A549 (cell line): ENCODE data around the gene CYGB. TPM values are rescaled to one million over a fixed set of nuclear protein-coding genes. Genes with fewer than 3 reads are reported as not detected.

Source experiments
- ATAC-seq, 2 experiments: fragments of 200-7000 bp in 1 of 2; fragments of >200 bp in 1 of 2; cut with Nextera tagmentation in 1 of 2; cut with Tn5 transposase in 1 of 2; 3 replicates each; pipeline versions ENCODE4 v1.8.0 to v1.9.1; 2018 to 2020; ENCODE audit warnings: mild to moderate bottlenecking in 1 of 2, moderate library complexity in 1 of 2
- CTCF ChIA-PET: fragments of 300-600 bp; sonication (Branson Sonifier 250); formaldehyde crosslinking; extraction: SDS; loops from one replicate; lab custom pipeline; 2021; ENCODE audit warnings: antibody characterized with exemption, inconsistent platforms; lab: Yijun Ruan, JAX
- POLR2A ChIA-PET: fragments of 350-600 bp; formaldehyde crosslinking; extraction: SDS; loops from one replicate; lab custom pipeline; 2021; ENCODE audit warnings: antibody characterized with exemption, inconsistent platforms; lab: Yijun Ruan, JAX
- DNase-seq, 2 experiments: peaks; one replicate each; pipeline versions ENCODE4 v3.0.0 to v3.0.0-alpha.2; 2011 to 2016; ENCODE audit warnings: low read depth in 1 of 2, low spot score in 1 of 2
- FAIRE-seq: peaks from 2 replicates; lab custom pipeline; 2011; peaks lifted over from hg19 to GRCh38; lab: Jason Lieb, UNC
- H3K27ac ChIP-seq, 2 experiments: fragments of >200 bp; sonication (Bioruptor Twin); formaldehyde crosslinking; 3 replicates each; pipeline ENCODE4 v1.5.1; 2016 to 2017
- H3K4me1 ChIP-seq: fragments of >200 bp; sonication (Bioruptor Twin); formaldehyde crosslinking; 3 replicates; pipeline ENCODE4 v1.6.1; 2016
- H3K4me2 ChIP-seq: fragments of >200 bp; sonication (Bioruptor Twin); formaldehyde crosslinking; 3 replicates; pipeline ENCODE4 v1.6.1; 2016
- H3K4me3 ChIP-seq: fragments of >200 bp; sonication (Bioruptor Twin); formaldehyde crosslinking; 3 replicates; pipeline ENCODE4 v1.5.1; 2016
- H3K9me3 ChIP-seq: fragments of >200 bp; sonication (Bioruptor Twin); formaldehyde crosslinking; 3 replicates; pipeline ENCODE4 v1.6.1; 2016
- BCL3 ChIP-seq: fragments of >200 bp; sonication (Bioruptor Twin); formaldehyde crosslinking; IDR thresholded peaks from 3 replicates; pipeline ENCODE4 v1.6.1; 2016
- FOSL2 ChIP-seq, 2 experiments: fragments of 450-650 bp in 1 of 2; fragments of >200 bp in 1 of 2; sonication (Bioruptor Twin) in 1 of 2; formaldehyde crosslinking; IDR thresholded peaks; 2 replicates each; pipeline versions ENCODE4 v1.5.0 to v1.6.1; 2016 to 2020; ENCODE audit warnings: mild to moderate bottlenecking in 1 of 2, moderate library complexity in 1 of 2
- GATA3 ChIP-seq: IDR thresholded peaks from 2 replicates; pipeline ENCODE4 v1.6.1; 2012; ENCODE audit warnings: borderline replicate concordance
- JUN ChIP-seq, 2 experiments: fragments of >200 bp; sonication (Bioruptor Twin); formaldehyde crosslinking; IDR thresholded peaks; 2 replicates in 1 of 2; 3 replicates in 1 of 2; pipeline ENCODE4 v1.6.1; 2016 to 2017
- JUNB ChIP-seq: fragments of >200 bp; sonication (Bioruptor Twin); formaldehyde crosslinking; IDR thresholded peaks from 2 replicates; pipeline ENCODE4 v1.6.1; 2016
- KDM1A ChIP-seq: fragments of 200-600 bp; sonication (generic); IDR thresholded peaks from 2 replicates; pipeline ENCODE4 v1.6.1; 2016; ENCODE audit warnings: low read depth, mild to moderate bottlenecking
- KDM5A ChIP-seq: fragments of 200-600 bp; sonication (generic); IDR thresholded peaks from 2 replicates; pipeline ENCODE4 v1.6.1; 2016; ENCODE audit warnings: antibody characterized with exemption, mild to moderate bottlenecking
- MYC ChIP-seq: IDR thresholded peaks from 2 replicates; pipeline ENCODE4 v1.6.1; 2012; ENCODE audit warnings: mild to moderate bottlenecking, inconsistent platforms, low read length, improper control_type of control experiment, borderline replicate concordance
- POLR2A ChIP-seq: IDR thresholded peaks from 2 replicates; pipeline ENCODE4 v1.6.1; 2012; ENCODE audit warnings: mild to moderate bottlenecking, low read length
- RAD21 ChIP-seq, 2 experiments: fragments of >200 bp in 1 of 2; sonication (Bioruptor Twin) in 1 of 2; formaldehyde crosslinking in 1 of 2; IDR thresholded peaks in 1 of 2; conservative IDR thresholded peaks in 1 of 2; 2 replicates in 1 of 2; 3 replicates in 1 of 2; pipeline ENCODE4 v1.6.1; 2012 to 2018; ENCODE audit warnings: inconsistent platforms in 1 of 2
- RCOR1 ChIP-seq: fragments of 150-350 bp; IDR thresholded peaks from 2 replicates; pipeline ENCODE4 v1.6.1; 2014; ENCODE audit warnings: antibody characterized with exemption, low read length, low read depth
- RFX5 ChIP-seq: fragments of 450-650 bp; IDR thresholded peaks from 2 replicates; pipeline ENCODE4 v1.7.1; 2014; ENCODE audit warnings: antibody characterized with exemption, mild to moderate bottlenecking, moderate library complexity
- TP53 ChIP-seq: fragments of 250-450 bp; sonication (Bioruptor Pico); IDR thresholded peaks from 2 replicates; pipeline ENCODE4 v1.5.0; 2021; ENCODE audit warnings: mild to moderate bottlenecking, moderate library complexity
- ZC3H11A ChIP-seq: fragments of 450-650 bp; IDR thresholded peaks from 2 replicates; pipeline ENCODE4 v1.6.1; 2014; ENCODE audit warnings: antibody characterized with exemption, mild to moderate bottlenecking
- ZNF302 ChIP-seq: fragments of 250-450 bp; sonication (Bioruptor Pico); IDR thresholded peaks from 2 replicates; pipeline ENCODE4 v1.9.0; 2021; ENCODE audit warnings: inconsistent platforms, mild to moderate bottlenecking, moderate library complexity
- WGBS: methylation state at CpG from one replicate; pipeline ENCODE4 v1.1.6; 2017; ENCODE audit errors: missing lambda C conversion rate; 5-methylcytosine and 5-hydroxymethylcytosine counted together
- polyA plus RNA-seq, 4 experiments: library from polyadenylated mRNA; depleted of rRNA in 3 of 4; stranded (reverse); fragments of >200 nt; fragmentation: RNase III in 1 of 4; extraction: RNeasy Plus Mini Kit Qiagen cat#74134 plus additional on column Dnase treatment in 1 of 4; gene quantifications; 2 replicates in 3 of 4; 3 replicates in 1 of 4; pipeline ENCODE4 v1.2.3, GENCODE V29; 2011 to 2017
- TF ChIP-seq, protein P1 (sequence below): IDR thresholded peaks from 2 replicates; pipeline ENCODE4 v1.6.1; 2012; ENCODE audit warnings: low read depth, borderline replicate concordance
- TF ChIP-seq, protein P2 (sequence below): IDR thresholded peaks from 2 replicates; pipeline ENCODE4 v1.6.1; 2012
- TF ChIP-seq, protein P3 (sequence below): fragments of 450-650 bp; IDR thresholded peaks from 2 replicates; pipeline ENCODE4 v1.6.1; 2014; ENCODE audit warnings: antibody characterized with exemption

The CYGB gene
- polyA plus RNA-seq, 2 of the 4 experiments (the other 2 are of a cell fraction), result 1.1 TPM

DNA sequence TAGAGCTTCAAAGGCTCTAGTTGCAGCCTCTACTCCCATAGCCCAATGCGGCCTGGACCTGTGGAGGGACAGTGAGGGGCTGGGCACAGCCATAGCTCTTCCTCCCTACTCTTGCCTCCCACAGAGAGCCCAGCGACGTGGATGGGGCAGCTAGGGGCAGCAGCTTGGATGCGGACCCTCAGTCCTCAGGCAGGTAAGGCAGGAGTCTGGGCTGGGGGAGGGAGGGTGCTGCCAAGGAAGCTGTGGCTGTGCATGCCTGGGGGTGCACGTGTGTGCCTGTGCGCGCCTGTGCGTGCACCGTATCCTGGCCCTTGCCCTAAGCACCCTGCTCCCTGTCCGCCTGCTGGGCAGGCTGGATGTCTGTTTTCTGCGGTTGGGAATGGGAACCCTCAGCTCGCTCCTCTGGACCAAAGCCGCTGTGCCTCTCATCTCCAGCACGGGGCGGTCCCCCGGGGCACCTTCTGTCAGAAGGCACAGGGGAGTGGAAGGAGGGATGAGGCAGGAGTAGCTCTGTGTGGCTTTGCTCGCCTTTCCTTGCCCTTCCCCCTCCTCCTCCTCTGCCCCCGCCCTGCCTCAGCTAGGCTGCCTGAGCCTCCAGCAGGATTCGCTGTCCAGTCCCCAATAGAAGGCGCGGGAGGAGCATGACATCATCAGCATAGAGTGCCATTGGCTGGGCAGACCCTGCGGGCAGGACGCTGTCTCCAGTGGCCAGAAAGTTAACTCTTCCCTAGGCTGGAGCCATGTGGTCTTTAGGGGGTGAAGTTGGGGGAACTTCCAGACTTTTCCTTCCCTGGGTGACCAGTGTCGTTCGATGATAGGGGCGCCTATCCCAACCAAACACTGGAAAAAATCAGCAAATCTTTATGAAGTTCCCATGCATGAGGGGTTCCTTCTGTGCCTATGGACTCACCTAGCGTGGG, 3.1 kb upstream of the CYGB start:
- ATAC-seq, result peak; percentile 93 to 99
- peak overlapping the region; percentile 84 for H3K4me2 ChIP-seq
- CTCF ChIA-PET, result interaction anchor here (0.6 to 17.7 kb wide), 18 partner anchors 9 to 701 kb away, joined by 3 to 362 read pairs (median 6); no protein-coding TSS in a partner anchor

GRCh38 chr17:76539631-76540271, 2.2 kb upstream of the CYGB start, which contains the start of gene PRCD:
Gene PRCD (plus strand): TSS chr17:76540044. CDS start chr17:76540142, 98 bp downstream.
- ChIA-PET CTCF (interaction anchor here (0.5 to 17.7 kb wide), 16 partner anchors 10 to 516 kb away, joined by 3 to 362 read pairs (median 6); no protein-coding TSS in a partner anchor), POLR2A (interaction anchor here (2.0 kb wide), 1 partner anchor 18 kb away, joined by 21 read pairs; no protein-coding TSS in a partner anchor)
- no peak for FAIRE-seq
- TF ChIP-seq RCOR1, result no peak
- no peak for TF ChIP-seq KDM5A
- no peak for TF ChIP-seq GATA3
- TF ChIP-seq JUNB, result no peak
- TF ChIP-seq ZNF302, result no peak
- TF ChIP-seq, protein P1, sequence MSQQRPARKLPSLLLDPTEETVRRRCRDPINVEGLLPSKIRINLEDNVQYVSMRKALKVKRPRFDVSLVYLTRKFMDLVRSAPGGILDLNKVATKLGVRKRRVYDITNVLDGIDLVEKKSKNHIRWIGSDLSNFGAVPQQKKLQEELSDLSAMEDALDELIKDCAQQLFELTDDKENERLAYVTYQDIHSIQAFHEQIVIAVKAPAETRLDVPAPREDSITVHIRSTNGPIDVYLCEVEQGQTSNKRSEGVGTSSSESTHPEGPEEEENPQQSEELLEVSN, result no peak
- TF ChIP-seq, protein P2, sequence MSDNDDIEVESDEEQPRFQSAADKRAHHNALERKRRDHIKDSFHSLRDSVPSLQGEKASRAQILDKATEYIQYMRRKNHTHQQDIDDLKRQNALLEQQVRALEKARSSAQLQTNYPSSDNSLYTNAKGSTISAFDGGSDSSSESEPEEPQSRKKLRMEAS, result no peak
- TF ChIP-seq ZC3H11A, result no peak
- no peaks in the 10 kb centered on the region for H3K9me3 ChIP-seq
- H3K4me3 ChIP-seq, result peak within 1 kb of the TSS; percentile 30
- WGBS, result 88% methylated on average over 15 of the region's 22 CpGs
- peak within 1 kb of the TSS; percentile 84 for H3K4me2 ChIP-seq
- H3K27ac ChIP-seq, result peak within 1 kb of the TSS; percentile 79 to 86
- peak; percentile 43 to 59 for DNase-seq
- ATAC-seq, result peak; percentile 22 to 44; a peak in 3 of 6 replicates
- peaks cover 13% of the 10 kb centered on the region for H3K4me1 ChIP-seq

More for the DNA sequence above, 3.1 kb upstream of the CYGB start:
- DNase-seq (peak; percentile 94 to 100), FAIRE-seq (peak; percentile 100)
- 14% methylated on average over 22 of the region's 27 CpGs for WGBS
- peak overlapping the region; percentile 79 to 86 for H3K27ac ChIP-seq
- POLR2A ChIA-PET, result interaction anchor here (1.1 to 2.0 kb wide), 2 partner anchors 11 to 17 kb away, joined by 4 to 21 read pairs; no protein-coding TSS in a partner anchor
- peaks cover 13% of the 10 kb centered on the region for H3K4me1 ChIP-seq
- peak overlapping the region; percentile 30 for H3K4me3 ChIP-seq
- no peaks in the 10 kb centered on the region for H3K9me3 ChIP-seq
- TF ChIP-seq RAD21 (conservative IDR thresholded peaks at IDR 0.05 in 1 of 2, IDR thresholded peaks at IDR 0.05 in 1 of 2) (no peak), FOSL2 (IDR thresholded peaks at IDR 0.05) (no peak), FOSL2 (CRISPR knock-in tag; IDR thresholded peaks at IDR 0.05) (peak; percentile 44; the same call in 1 of the 2 replicates), RFX5 (peak; percentile 66; the same call in 1 of the 2 replicates), TP53 (CRISPR knock-in tag) (0 out of 2 replicates have a peak, but pooled peaks have one; percentile 49), JUN (IDR thresholded peaks at IDR 0.05) (peak in 1 of 2 experiments; percentile 50; a peak in 2 of 5 replicates), MYC (peak; percentile 36; the same call in 1 of the 2 replicates), POLR2A (peak; percentile 84), BCL3 (0 out of 3 replicates have a peak, but pooled peaks have one; percentile 34), KDM1A (no peak)
- TF ChIP-seq, protein P3, sequence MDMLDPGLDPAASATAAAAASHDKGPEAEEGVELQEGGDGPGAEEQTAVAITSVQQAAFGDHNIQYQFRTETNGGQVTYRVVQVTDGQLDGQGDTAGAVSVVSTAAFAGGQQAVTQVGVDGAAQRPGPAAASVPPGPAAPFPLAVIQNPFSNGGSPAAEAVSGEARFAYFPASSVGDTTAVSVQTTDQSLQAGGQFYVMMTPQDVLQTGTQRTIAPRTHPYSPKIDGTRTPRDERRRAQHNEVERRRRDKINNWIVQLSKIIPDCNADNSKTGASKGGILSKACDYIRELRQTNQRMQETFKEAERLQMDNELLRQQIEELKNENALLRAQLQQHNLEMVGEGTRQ, result 0 out of 2 replicates have a peak, but pooled peaks have one; percentile 14
- TF ChIP-seq, protein P2, result peak; percentile 91
